ENCODE data around the gene BHLHA9.
"Not testable (repeated sequence)": the region's sequence is repeated elsewhere in the genome, so short reads cannot be mapped to it uniquely, and the experiment has no call there.

BHLHA9 gene

DNA sequence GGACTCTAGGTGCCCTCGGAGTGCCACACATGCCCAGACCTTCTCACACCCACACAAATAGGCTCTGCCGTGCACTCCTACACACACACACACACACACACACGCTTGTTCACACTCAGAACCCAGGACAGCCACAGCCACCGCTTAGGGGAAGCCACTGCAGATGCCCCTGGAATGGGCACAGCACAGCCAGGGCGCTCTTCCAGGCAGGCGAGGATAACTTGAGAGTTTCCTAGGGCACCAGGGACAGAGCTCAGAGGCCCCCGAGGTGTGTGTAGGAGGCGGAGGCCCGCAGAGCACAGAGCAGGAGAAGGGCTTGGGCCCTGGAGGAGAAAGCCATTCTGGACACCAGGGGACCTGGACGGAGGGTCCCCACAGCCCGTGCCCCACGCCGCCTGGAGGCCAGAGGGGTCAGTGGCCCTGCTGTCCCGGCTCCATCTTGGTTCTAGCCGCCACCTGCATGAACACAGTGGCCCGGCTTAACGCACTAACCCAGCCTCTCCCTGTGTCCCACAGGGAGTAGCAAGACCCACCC is 30.2 kb downstream of the BHLHA9 start:
- DNase-seq (ENCODE audit: low read depth, low spot score): no peak

DNA sequence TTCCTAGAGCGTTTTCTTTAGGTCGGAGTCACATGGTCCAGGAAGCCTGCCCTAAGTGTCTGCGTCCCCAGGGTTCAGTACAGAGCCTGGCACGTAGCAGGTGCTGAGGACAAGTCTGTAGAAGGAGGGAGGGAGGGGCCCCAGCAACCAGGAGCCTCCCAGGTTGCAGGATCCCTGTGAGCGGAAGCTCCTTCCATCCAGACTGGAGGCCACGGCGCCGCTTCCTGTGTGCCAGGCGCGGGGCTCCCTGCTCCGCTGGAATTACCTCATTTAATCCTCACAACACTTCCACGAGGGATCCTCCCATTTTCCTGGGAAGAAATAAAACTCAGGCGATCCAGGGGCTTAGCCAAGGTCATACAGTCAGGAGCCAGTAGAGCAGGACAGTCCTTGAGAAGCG is 31.3 kb downstream of the BHLHA9 start:
- no peak for DNase-seq (ENCODE audit: low read depth, low spot score)

DNA sequence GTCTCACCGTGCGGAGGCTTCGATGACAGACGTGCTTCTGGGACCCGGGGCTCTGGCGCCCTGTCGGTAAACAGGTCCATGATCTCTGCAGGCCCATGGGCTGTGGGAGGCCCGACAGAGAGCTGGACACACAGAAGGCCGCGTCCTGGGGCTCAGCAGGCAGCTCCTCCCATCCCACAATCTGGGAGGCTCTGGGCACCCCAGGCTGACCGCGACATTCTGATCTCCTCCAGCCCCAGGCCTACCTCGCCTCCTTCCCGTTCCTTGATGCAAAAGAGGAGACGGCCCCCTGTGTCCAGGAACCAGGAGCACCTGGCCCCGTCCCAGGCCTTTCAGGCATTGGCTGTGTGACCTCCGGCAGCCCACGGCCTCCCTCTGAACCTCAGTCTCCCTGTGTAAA is 32.5 kb downstream of the BHLHA9 start:
- no peak for DNase-seq (ENCODE audit: low read depth, low spot score)

DNA sequence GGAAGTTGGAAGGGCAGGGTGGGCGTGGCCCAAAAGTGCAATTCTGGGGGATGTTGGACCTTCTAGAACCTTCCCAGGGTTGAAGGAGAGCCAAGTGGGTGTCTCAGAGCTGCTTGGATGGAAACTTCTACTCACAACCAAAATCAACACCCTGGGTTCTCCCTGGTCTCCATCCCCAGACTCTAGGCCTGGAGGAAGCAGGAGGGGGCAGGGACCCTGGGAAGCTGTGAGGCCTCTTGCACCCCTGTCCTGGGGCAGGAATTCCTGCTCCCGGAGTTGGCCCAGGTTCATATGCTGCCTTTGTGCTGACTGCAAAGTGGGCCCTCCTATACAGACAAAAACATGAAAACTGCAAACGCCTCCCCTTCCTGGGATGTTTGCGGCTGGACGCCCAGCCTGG is 34.3 kb downstream of the BHLHA9 start:
- no peak for DNase-seq (ENCODE audit: low read depth, low spot score)

DNA sequence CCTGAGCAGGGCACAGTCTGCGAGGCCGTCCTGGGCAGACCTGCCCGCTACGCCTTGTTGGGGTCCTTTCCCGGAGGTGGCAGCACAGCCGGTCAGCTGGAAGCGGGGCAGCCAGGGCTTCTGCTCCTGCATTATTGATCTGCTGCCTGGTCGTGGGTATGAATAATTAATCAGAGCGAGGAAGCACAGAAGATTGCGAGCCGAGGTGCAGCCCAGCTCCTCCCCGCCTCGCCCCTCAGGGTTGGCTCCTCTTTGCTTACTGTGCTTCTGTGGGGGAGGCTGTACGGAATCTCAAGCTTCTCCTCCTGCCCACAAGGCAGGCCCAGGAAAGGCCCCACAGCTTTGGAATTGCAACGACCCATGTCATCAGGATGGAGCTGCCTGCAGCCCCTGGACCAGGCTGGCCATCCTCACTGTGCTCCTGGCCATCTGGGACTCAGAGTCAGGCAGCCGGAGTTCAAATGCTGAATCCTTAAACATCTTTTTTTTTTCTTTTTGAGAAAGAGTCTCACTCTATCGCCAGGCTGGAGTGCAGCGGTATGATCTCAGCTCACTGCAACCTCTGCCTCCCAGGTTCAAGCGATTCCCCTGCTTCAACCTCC is 34.8 kb downstream of the BHLHA9 start:
- no peak for DNase-seq (ENCODE audit: low read depth, low spot score)

DNA sequence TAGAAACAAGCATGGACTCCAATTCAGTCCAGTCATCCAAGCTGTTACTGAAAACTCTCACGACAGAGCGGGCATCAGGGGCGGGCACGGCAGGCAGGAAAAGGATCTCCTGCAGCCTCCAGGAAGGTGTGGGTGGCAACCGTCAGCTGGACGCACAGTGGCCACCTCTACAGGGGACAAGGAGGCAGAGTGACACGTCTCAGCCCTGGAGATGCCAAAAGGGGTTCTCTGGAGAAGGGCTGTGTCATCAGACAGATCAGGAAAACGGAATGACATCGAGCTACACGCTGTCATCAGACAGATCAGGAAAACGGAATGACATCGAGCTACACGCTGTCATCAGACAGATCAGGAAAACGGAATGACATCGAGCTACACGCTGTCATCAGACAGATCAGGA is 37.6 kb downstream of the BHLHA9 start:
- DNase-seq (ENCODE audit: low read depth, low spot score): not testable (repeated sequence)

DNA sequence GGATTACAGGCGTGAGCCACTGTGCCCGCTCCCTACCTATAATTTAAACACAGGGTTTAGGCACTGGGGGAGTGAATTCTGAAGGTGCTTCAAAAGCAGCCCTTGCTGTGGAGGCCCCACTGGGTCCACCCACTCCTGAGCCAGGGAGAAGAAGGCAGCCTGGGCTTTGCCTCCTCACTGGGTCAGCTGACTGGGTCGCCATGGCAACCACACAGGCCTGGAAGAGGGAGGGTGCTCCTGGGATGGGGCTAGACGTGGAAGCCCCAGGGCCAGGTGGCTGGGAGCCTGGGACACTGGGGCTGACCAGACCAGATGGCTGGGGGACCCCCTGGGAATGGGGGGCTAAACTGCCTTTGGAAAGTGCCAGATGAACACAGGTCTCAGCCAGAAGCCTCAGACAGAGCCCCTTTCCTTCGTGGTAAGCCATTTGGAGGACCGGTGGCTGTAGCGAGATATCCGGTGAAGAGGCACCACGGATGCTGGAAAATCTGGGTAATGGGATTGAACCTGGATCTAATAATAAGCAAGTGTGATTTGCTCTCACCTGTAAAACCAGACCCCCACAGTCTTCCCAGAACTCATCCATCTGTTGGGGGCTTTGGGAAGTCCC is 42.1 kb downstream of the BHLHA9 start:
- DNase-seq (ENCODE audit: low read depth, low spot score): no peak

DNA sequence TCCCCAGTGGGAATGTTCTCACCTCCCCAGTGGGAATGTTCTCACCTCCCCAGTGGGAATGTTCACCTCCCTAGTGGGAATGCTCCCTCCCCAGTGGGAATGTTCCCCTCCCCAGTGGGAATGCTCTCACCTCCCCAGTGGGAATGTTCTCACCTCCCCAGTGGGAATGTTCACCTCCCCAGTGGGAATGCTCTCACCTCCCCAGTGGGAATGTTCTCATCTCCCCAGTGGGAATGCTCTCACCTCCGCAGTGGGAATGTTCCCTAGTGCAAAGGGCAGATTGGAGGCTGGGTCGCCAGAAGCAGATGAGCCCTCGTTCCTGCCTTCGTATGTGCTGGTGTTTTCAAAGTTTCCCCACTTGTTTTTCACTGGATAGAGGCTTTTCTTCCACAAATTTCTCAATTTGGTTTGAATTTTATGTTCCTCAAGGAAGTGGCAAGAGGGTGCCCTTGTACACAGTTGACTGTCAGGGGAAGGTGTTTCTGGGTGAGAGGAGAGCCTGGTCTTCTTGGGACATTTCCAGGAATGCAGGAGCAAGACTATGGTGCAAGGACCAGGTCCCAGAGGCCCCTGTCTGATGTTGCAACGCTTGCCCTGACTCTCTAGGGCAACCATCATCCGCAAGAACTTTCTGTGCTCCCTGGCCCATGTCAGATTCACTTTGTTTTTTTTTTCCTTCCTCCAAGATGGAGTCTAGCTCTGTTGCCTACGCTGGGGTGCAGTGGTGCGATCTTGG is 43.2 kb downstream of the BHLHA9 start:
- DNase-seq (ENCODE audit: low read depth, low spot score): no peak

DNA sequence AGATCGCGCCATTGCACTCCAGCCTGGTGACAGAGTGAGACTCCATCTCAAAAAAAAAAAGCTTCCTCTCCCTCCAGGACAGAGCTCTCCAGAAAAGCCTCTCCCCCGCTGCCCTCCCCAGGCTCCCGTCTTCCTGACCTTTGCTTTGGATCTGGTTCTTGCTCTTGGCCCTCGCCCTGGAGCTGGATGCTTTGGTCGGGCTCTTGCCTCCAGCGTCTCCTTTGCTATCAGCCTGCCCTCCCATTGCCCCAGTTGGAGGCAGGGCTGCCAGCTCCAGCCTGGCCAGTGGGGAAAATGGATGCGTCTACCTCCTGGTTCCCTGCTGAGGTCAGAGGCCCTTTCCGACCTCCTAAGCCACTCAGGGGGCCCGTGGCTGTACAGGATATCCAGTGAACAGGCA is 45.2 kb downstream of the BHLHA9 start:
- DNase-seq (ENCODE audit: low read depth, low spot score): no peak

DNA sequence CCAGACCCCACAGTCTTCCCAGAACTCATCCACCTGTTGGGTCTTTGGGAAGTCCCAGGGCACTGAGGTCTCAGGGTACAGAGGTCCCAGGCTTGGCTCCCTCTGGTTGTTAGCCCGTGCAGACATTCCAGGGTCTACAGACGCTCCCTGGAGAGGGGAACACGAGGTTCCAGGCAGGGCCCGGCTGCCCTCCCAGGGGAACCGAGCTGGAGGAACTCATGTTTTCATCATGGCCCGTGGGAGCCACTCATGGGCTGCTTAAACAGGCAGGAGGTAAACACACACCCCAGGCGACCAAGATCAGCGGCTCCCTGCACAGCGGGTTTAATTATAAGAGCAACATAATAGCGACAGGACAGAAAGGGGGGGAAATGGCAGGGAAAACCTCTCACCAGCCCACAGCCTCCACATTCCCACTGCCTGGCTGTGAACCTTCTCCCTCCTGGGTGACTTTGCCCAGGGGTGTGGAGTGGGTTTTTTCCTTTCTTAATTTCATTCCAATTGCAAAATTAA is 45.7 kb downstream of the BHLHA9 start:
- no peak for DNase-seq (ENCODE audit: low read depth, low spot score)

Data from activated naive CD8-positive, alpha-beta T cell treated with anti-CD3 and anti-CD28 coated beads, Interleukin-2, amount 50 U/mL, for 16 hours (primary cell).